COLO668 (cell line): ENCODE results near the gene LRRC7.
"Not testable (repeated sequence)": the region's sequence is repeated elsewhere in the genome, so short reads cannot be mapped to it uniquely, and the experiment has no call there.

ENCODE experiments used
- DNase-seq: peaks from one replicate; lab custom pipeline; 2025; ENCODE audit not compliant: unreplicated experiment; lab: John Stamatoyannopoulos, UW

Gene LRRC7

DNA sequence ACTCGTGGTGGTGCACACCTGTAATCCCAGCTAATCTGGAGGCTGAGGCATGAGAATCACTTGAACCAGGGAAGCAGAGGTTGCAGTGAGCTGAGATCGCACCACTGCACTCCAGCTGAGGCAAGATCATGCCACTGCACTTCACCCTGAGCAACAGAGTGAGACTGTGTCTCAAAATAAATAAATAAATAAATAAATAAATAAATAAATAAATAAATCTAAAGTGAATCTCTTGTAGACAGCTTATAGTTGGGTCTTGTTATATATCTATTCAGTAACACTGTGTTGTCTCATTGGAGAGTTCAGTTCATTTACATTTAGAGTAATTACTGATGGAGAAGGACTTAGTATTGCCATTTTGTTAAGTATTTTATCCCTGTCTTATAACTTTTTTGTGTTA lies 379.2 kb downstream of the LRRC7 start:
- DNase-seq = no peak

- DNase-seq = no peak
Observed at GRCh38 chr1:69947837-69948236, 380.1 kb downstream of the LRRC7 start.

- DNase-seq = no peak
Observed at GRCh38 chr1:69952676-69953075, 385.0 kb downstream of the LRRC7 start.

- DNase-seq = not testable (repeated sequence)
Observed at GRCh38 chr1:69962452-69962851, 394.7 kb downstream of the LRRC7 start.

DNA sequence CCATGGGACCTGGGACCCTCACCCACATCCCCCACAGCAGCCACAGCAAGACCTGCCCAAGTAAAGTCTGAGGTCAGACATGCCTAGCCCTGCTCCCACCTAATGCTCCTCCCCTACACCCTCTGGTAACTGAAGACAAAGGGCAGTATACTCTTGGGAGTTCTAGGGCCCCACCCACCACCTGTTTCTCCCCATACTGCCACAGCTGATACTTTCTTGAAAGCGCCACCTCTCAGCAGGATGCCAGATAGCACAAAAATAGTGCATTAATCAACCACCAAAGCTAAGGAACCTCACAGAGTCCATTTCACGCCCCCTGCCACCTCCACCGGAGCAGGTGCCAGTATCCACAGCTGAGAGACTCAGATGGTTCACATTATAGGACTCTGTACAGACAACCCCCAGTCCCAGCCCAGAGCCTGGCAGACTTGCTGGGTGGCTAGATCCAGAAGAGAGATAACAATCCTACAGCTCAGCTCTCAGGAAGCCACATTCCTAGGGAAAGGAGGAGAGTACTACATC lies 399.6 kb downstream of the LRRC7 start:
- no peak for DNase-seq

DNA sequence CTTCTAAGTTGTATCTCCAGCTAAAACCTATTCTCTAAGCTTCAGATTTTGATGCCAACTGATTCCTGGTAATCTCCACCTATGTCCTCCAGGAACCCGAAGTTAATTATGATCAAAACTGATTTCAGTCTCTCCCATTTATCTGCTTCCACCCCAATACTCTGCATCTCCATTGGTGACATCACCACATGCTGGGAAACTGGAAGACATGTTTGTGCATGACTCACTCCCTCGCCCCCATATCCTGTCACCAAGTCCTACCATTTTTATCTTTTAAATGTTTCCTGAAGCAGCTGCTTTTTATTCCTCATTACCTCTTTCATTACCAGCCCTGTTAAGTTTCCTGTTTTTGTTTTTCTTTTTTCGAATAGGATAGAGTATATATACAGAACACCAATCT lies 409.2 kb downstream of the LRRC7 start:
- no peak for DNase-seq

DNA sequence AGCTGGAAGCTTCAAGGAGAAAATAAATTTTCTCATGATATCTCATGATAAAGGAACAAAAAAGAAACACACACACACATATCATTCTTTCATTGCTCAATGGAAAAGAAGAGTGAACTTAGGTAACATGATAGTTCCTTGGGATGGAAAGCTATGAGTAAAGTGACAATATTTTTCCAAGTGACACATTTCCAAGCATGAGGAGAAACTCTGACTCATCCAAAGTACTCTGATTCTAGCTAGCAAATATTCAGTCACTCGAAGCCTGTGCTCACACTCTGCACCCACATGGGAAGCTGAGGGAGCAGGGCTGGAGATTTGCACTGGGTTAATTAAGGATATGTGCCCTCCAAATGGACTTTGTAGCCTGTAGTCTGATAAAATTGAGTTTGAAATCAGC lies 415.3 kb downstream of the LRRC7 start:
- no peak for DNase-seq

DNA sequence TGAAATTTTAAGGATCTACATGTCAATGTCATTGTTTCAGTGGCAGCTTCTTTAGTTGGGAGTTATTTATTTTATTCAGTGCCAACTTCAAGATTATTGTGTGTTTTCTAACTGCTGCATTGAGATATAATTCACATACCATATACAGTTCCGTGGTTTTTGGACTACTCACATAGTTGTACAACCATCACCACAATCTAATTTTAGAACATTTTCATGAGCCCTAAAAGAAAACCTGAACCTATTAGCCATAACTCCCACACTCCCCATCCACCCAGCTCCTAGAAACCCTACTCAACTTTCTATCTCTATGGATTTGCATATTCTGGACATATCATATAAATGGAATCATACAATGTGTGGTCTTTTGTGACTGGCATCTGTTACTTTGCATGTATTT lies 417.7 kb downstream of the LRRC7 start:
- DNase-seq = no peak

DNA sequence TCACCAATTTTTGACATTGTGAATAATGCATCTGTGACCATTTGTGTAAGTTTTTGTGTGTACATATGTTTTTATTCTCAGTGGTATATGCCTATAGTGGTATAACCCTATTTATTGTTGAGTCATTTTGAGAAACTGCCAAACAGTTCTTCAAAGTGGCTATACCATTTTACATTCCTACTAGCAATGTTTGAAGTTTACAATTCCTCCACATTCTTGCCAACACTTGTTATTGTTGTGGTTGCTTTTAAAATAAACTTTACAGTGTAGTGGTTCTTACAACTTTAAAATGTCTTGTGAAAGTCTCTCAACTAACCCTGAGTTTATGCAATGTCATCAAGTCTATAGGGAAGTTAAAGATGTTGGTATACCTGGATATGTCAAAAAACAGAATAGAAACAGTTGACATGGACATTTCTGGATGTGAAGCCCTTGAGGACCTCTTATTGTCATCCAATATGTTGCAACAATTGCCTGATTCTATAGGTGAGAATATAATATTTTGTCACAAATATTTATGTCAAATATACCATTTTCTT lies 418.2 kb downstream of the LRRC7 start:
- no peak for DNase-seq

DNA sequence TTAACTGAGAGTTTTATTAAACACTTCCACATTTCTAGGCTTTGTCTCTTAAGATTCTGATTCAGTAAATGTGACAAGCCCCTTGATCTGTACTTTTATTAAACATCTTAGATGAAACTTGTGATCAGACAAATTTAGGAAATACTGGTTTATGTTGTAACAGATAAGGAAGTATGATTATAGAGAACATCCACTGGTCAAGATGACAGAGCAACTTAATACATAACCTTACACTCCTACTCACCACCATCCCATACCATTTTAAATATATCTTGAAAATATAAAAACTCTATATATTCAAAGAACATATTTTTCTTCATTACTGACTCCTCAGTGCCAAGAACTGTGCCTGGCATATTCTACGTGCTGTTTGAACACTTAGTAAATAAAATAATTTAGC lies 420.2 kb downstream of the LRRC7 start:
- DNase-seq = no peak

GRCh38 chr1:69991644-69992043 lies 423.9 kb downstream of the LRRC7 start:
- no peak for DNase-seq

GRCh38 chr1:69992594-69992993 lies 424.9 kb downstream of the LRRC7 start:
- DNase-seq = no peak

DNA sequence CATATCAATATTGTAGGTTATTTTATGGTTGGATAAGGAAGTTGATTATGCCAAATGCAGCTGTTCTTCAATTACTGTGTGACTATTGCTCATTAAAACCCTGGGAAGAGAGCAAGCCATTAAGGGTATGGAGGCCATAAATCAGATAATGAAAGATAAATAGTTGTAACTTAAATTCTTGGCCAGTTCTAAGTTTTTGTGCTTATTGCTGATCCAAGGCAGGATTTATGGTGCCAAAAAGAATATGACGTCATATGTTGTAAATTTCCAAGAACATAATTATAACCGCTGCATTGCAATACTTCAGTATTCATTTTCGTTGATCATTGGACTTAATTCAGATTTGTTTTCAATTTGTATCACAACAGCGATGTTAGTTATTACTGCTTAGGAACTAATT lies 426.1 kb downstream of the LRRC7 start:
- DNase-seq = no peak

GRCh38 chr1:69994241-69994640 lies 426.5 kb downstream of the LRRC7 start:
- no peak for DNase-seq

DNA sequence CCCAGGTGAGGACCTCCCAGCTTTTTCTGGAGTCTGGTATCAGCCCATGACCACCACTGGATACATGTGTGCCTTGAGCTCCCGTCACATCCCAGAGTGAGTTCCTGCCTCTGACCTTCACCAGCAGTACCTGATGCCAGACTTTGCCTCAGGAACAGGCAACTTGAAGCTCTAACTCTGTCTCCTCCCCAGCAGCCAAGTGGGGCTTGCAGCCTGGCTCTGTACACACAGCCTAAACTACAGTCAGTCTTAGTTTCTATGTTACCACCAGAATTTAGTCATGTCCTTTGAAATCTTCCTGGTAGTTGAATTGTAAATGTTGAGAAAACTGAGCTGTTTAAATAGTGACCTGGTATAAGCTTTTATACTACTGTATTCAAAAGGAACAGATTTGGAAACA lies 431.1 kb downstream of the LRRC7 start:
- no peak for DNase-seq

- no peak for DNase-seq
Observed at GRCh38 chr1:70003211-70003908, 435.6 kb downstream of the LRRC7 start.

DNA sequence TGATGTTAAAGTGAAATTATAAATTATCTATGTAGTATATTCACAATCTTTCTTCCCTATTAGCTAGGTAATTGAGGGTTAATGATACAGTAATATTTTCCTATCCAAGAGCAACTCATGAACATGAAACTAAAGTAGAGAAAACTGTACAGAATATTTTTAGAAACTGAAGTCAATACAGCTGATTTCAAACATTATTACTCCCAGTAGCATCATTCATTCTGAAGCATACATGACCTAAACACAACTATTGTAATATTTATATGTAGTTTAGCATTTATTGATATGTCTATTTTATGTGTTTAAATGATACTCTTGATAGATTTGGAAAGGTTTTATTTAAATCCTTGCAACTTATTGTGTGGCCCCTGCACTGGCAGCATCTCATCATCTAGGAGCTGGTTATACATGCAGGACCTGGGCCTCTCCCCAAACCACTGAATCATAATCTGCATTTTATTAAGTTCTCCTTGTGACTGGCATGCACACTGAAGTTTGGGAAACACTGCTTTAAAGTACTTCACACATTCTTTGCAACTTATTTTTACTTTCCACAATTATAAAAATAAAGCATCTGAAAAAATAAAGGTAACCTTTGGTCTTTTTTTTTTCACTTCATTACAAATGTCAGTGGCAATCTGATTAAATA lies 437.8 kb downstream of the LRRC7 start:
- no peak for DNase-seq

GRCh38 chr1:70008660-70009059 lies 440.9 kb downstream of the LRRC7 start:
- no peak for DNase-seq

- no peak for DNase-seq
Observed at GRCh38 chr1:70017770-70018169, 450.0 kb downstream of the LRRC7 start.

DNA sequence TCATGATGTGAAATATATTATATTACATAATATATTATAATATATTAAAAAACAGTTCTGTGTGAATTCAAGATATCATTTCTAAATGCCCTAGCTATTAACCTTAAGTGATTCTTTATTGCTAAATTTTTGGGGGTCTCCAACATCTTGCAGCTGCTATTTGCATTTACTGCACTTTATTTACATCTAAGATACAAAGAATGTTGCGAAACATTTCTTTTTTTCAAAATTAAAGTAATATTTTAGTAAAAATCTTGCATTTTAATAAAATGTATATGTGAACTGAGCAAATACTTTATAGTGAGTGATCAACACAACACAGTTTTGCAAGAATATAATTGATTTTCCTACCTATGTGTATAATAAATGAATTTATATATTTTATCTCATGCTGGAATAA lies 456.6 kb downstream of the LRRC7 start:
- no peak for DNase-seq

- DNase-seq = no peak
Observed at GRCh38 chr1:70025052-70025451, 457.3 kb downstream of the LRRC7 start.

GRCh38 chr1:70025846-70026245 lies 458.1 kb downstream of the LRRC7 start:
- DNase-seq = no peak
